Colonic mucosa (tissue), 4 donors: ENCODE measurements around the gene RASSF10. TPM values are rescaled to one million over a fixed set of nuclear protein-coding genes. Genes with fewer than 3 reads are reported as not detected.

Experiments
- DNase-seq: peaks from one replicate; pipeline ENCODE4 v3.0.0-alpha.2; 2020
- H3K27ac ChIP-seq: fragments of 200-600 bp; one replicate; pipeline ENCODE4 v1.8.0; 2021
- H3K27me3 ChIP-seq: fragments of 200-600 bp; one replicate; pipeline ENCODE4 v1.8.0; 2021
- H3K36me3 ChIP-seq: fragments of 200-600 bp; one replicate; pipeline ENCODE4 v1.8.0; 2021
- H3K4me1 ChIP-seq: fragments of 200-600 bp; one replicate; pipeline ENCODE4 v1.8.0; 2021; ENCODE audit warnings: mild to moderate bottlenecking
- H3K4me3 ChIP-seq: fragments of 200-600 bp; one replicate; pipeline ENCODE4 v1.8.0; 2021
- H3K9ac ChIP-seq, 2 donors: one replicate each; pipeline ENCODE4 v1.7.0; 2013; ENCODE audit warnings: control low read depth in 2 of 2, low read depth in 2 of 2, low read length in 2 of 2
- H3K9me3 ChIP-seq: fragments of 200-600 bp; one replicate; pipeline ENCODE4 v1.8.0; 2021
- intact Hi-C: fragments of 100-400 bp; cut with DNase I; formaldehyde crosslinking; loops from one replicate; pipeline ENCODE4 v1.14.1; 2022
- total RNA-seq, 2 donors: library from RNA; stranded (reverse); fragmentation: NEBNext Ultra II Directional in 1 of 2; extraction: Animal tissue kit (Norgen Biotek cat#: 25700) in 1 of 2; gene quantifications; one replicate each; pipeline ENCODE4 v1.2.1, GENCODE V29; 2021
- TF ChIP-seq, protein P1 (sequence below): fragments of 200-600 bp; IDR thresholded peaks from one replicate; pipeline ENCODE4 v1.8.0; 2022; ENCODE audit warnings: antibody characterized with exemption, mild to moderate bottlenecking
- donor health status: healthy.
- donor health status: DM: no; HTN: no; CAD: no.
- donor health status: DM: no; HTN: no; CAD: no.

Gene RASSF10
- total RNA-seq, 2 donors from 2014 or later, result 1.4 to 4.7 TPM

DNA sequence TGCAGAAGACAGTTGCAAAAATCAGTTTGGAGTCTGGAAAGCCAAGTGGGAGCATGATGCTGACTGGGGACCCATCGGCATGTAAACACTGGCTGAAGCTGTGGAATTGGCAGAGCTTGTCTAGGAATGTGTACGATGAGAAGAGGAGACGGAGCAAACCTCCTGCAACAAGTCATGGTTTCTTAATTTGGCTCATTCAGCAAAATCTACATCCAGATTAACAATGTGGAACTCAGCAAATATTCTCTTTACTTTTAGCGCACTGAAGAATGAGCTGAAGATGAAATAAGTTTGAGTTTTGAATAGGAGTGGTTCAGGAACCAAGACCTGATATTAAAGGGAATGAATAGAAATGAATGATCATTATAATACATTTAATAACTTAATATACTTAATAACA is 26.6 kb downstream of the RASSF10 start:
- H3K36me3 ChIP-seq, result no peaks in the 10 kb centered on the region
- DNase-seq, result no peak
- no peak overlapping the region for H3K4me3 ChIP-seq
- intact Hi-C loops, result no loop called here
- H3K9me3 ChIP-seq, result no peaks in the 10 kb centered on the region
- TF ChIP-seq, protein P1, sequence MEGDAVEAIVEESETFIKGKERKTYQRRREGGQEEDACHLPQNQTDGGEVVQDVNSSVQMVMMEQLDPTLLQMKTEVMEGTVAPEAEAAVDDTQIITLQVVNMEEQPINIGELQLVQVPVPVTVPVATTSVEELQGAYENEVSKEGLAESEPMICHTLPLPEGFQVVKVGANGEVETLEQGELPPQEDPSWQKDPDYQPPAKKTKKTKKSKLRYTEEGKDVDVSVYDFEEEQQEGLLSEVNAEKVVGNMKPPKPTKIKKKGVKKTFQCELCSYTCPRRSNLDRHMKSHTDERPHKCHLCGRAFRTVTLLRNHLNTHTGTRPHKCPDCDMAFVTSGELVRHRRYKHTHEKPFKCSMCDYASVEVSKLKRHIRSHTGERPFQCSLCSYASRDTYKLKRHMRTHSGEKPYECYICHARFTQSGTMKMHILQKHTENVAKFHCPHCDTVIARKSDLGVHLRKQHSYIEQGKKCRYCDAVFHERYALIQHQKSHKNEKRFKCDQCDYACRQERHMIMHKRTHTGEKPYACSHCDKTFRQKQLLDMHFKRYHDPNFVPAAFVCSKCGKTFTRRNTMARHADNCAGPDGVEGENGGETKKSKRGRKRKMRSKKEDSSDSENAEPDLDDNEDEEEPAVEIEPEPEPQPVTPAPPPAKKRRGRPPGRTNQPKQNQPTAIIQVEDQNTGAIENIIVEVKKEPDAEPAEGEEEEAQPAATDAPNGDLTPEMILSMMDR, result no peak
- no peak overlapping the region for H3K27ac ChIP-seq
- no peaks in the 10 kb centered on the region for H3K4me1 ChIP-seq
- H3K27me3 ChIP-seq, result no peaks in the 10 kb centered on the region
- no peak overlapping the region for H3K9ac ChIP-seq

DNA sequence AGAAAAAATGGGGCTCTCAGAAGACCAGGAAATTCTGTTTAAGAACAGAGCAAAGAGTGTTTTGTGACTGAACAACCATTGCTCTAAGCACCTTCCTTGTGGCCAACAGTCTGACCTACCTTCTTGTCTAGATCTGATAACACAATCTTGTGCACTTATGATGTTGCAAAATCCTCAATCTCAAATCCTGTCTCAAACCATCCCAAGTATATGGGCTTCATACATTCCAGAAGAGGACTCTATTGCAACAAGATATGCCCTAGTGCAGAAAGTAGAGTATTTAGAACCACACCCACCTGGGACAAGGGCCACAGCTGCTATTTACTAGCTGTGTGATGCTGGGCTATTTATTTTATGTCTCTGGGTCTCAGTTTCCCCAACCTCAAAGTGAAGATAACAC is 27.1 kb downstream of the RASSF10 start:
- TF ChIP-seq, protein P1, result no peak
- Histone ChIP-seq H3K27ac (no peak overlapping the region), H3K4me1 (no peaks in the 10 kb centered on the region), H3K9me3 (no peaks in the 10 kb centered on the region), H3K27me3 (no peaks in the 10 kb centered on the region), H3K4me3 (no peak overlapping the region), H3K36me3 (no peaks in the 10 kb centered on the region), H3K9ac (no peak overlapping the region)
- no peak for DNase-seq
- intact Hi-C loops, result no loop called here

DNA sequence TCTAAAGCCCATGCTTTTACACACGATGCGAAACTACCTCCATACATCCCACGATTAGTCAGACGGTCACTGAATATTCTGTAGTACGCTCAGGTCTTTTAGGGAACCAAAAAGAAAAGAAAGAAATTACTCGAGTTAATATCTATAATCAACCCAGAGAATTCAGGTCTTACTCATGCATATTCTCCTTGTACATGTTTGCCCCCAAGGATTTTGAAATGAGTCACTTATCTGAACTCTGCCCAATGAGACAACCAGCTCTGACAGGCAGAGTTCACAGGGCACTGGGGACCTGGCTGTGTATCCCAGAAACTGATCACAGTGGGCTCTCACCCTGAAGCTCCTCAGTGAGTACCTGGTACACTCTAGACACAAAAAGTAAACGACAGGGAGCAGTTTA is 29.2 kb downstream of the RASSF10 start:
- intact Hi-C loops, result no loop called here
- Histone ChIP-seq H3K9ac (no peak overlapping the region), H3K4me3 (no peak overlapping the region), H3K27ac (no peak overlapping the region), H3K4me1 (no peaks in the 10 kb centered on the region), H3K27me3 (no peaks in the 10 kb centered on the region), H3K9me3 (no peaks in the 10 kb centered on the region), H3K36me3 (no peaks in the 10 kb centered on the region)
- DNase-seq, result no peak
- TF ChIP-seq, protein P1, result no peak

DNA sequence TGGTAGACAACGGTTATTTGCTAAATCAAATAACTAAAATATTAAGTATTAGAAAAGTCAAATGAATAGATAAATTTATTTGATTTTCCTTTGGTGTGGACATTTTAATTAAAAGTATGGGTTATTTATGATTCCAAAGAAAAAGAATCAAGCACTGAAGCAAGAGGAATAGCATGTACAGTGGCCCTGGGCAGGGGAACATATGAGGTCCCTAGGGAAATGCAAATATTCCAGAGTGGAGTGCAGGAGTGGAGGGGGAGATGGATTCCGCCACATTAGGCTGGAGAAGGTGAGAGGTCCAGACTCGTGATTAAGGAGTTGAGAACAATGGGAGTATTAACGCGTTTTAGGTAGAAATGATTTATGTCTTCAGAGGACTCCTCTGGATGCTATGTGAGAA is 30.0 kb downstream of the RASSF10 start:
- Histone ChIP-seq H3K27ac (no peak overlapping the region), H3K36me3 (no peaks in the 10 kb centered on the region), H3K9me3 (no peaks in the 10 kb centered on the region), H3K4me1 (no peaks in the 10 kb centered on the region), H3K27me3 (no peaks in the 10 kb centered on the region), H3K9ac (no peak overlapping the region), H3K4me3 (no peak overlapping the region)
- no peak for DNase-seq
- intact Hi-C loops, result no loop called here
- TF ChIP-seq, protein P1, result no peak

DNA sequence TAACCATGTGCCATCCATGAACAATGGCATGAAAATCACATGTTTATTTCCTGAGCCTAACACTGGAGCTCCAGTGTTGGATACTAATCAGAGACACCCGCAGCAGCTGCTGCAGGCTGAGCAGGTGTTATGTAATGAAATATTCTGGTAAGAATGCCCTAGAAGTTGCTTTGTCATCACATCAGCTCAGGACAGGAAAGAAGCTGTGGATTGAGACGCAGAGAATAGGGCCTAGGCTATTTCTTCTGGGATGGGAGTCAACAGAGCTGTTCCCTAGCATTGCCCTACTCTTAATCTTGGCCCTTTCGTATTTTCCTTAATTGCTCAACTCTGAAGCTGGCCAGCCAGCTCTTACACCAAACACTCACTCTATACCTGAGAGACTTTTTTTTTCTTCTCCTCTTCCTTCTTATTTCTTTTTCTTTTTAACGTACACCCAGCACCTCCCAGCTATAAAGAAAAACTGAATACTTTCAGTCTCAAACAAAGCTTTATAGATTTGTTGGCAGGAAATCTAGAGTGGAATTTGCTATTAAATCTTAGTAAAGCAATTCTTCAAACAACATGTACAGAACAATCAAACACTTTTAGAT is 31.9 kb downstream of the RASSF10 start:
- TF ChIP-seq, protein P1, result no peak
- Histone ChIP-seq H3K9me3 (no peaks in the 10 kb centered on the region), H3K9ac (peak overlapping the region in 1 of 2 donors; percentile 38), H3K4me1 (no peaks in the 10 kb centered on the region), H3K27me3 (no peaks in the 10 kb centered on the region), H3K4me3 (no peak overlapping the region), H3K27ac (peak overlapping the region; percentile 8), H3K36me3 (no peaks in the 10 kb centered on the region)
- no peak for DNase-seq
- intact Hi-C loops, result no loop called here
